ENCODE results near the gene UNKL.
A peak's percentile ranks its signal among the peaks of the same experiment; 100 is the strongest.
"Not testable (repeated sequence)": the region's sequence is repeated elsewhere in the genome, so short reads cannot be mapped to it uniquely, and the experiment has no call there.

The UNKL gene

GRCh38 chr16:1335211-1335971 lies 79.1 kb downstream of the UNKL start:
- Histone ChIP-seq H3K27me3 (ENCODE audit: control insufficient read depth, insufficient read depth, low read length) (peaks cover 56% of the 10 kb centered on the region), H3K4me1 (ENCODE audit: control insufficient read depth, low read depth, low read length) (peaks cover 9% of the 10 kb centered on the region), H3K9me3 (ENCODE audit: control insufficient read depth, low read depth, low read length) (no peaks in the 10 kb centered on the region), H3K36me3 (ENCODE audit: control insufficient read depth, low read depth, low read length) (no peaks in the 10 kb centered on the region), H3K9ac (ENCODE audit: low read length) (no peak overlapping the region), H3K27ac (ENCODE audit: low read length) (no peak overlapping the region), H3K4me3 (ENCODE audit: low read length) (no peak overlapping the region)

- Histone ChIP-seq H3K4me3 (ENCODE audit: low read length) (no peak overlapping the region), H3K36me3 (ENCODE audit: control insufficient read depth, low read depth, low read length) (no peaks in the 10 kb centered on the region), H3K27me3 (ENCODE audit: control insufficient read depth, insufficient read depth, low read length) (peaks cover 56% of the 10 kb centered on the region), H3K9me3 (ENCODE audit: control insufficient read depth, low read depth, low read length) (no peaks in the 10 kb centered on the region), H3K4me1 (ENCODE audit: control insufficient read depth, low read depth, low read length) (peaks cover 9% of the 10 kb centered on the region), H3K27ac (ENCODE audit: low read length) (no peak overlapping the region), H3K9ac (ENCODE audit: low read length) (no peak overlapping the region)
These were observed 79.8 kb downstream of the UNKL start for GRCh38 chr16:1334739-1335138.

GRCh38 chr16:1333854-1334700 lies 80.4 kb downstream of the UNKL start:
- peaks cover 56% of the 10 kb centered on the region for H3K27me3 ChIP-seq (ENCODE audit: control insufficient read depth, insufficient read depth, low read length)
- H3K27ac ChIP-seq (ENCODE audit: low read length): no peak overlapping the region
- no peaks in the 10 kb centered on the region for H3K9me3 ChIP-seq (ENCODE audit: control insufficient read depth, low read depth, low read length)
- no peaks in the 10 kb centered on the region for H3K36me3 ChIP-seq (ENCODE audit: control insufficient read depth, low read depth, low read length)
- peak overlapping the region; percentile 35 for H3K4me3 ChIP-seq (ENCODE audit: low read length)
- H3K4me1 ChIP-seq (ENCODE audit: control insufficient read depth, low read depth, low read length): peaks cover 9% of the 10 kb centered on the region
- H3K9ac ChIP-seq (ENCODE audit: low read length): no peak overlapping the region

GRCh38 chr16:1333149-1333812 lies 81.2 kb downstream of the UNKL start, which contains the start of gene BAIAP3:
Gene BAIAP3, plus strand, starts transcription at chr16:1333645. Its CDS starts 4,905 bp downstream, at chr16:1338550.
- Histone ChIP-seq H3K36me3 (ENCODE audit: control insufficient read depth, low read depth, low read length) (no peaks in the 10 kb centered on the region), H3K27ac (ENCODE audit: low read length) (no peak within 1 kb of the TSS), H3K9me3 (ENCODE audit: control insufficient read depth, low read depth, low read length) (no peaks in the 10 kb centered on the region), H3K27me3 (ENCODE audit: control insufficient read depth, insufficient read depth, low read length) (peaks cover 56% of the 10 kb centered on the region), H3K9ac (ENCODE audit: low read length) (peak within 1 kb of the TSS; percentile 73), H3K4me3 (ENCODE audit: low read length) (peak within 1 kb of the TSS; percentile 54), H3K4me1 (ENCODE audit: control insufficient read depth, low read depth, low read length) (peaks cover 9% of the 10 kb centered on the region)

GRCh38 chr16:1332618-1333148 lies 81.8 kb downstream of the UNKL start:
- peak overlapping the region; percentile 54 for H3K4me3 ChIP-seq (ENCODE audit: low read length)
- no peak overlapping the region for H3K27ac ChIP-seq (ENCODE audit: low read length)
- H3K36me3 ChIP-seq (ENCODE audit: control insufficient read depth, low read depth, low read length): no peaks in the 10 kb centered on the region
- H3K4me1 ChIP-seq (ENCODE audit: control insufficient read depth, low read depth, low read length): peaks cover 9% of the 10 kb centered on the region
- peaks cover 56% of the 10 kb centered on the region for H3K27me3 ChIP-seq (ENCODE audit: control insufficient read depth, insufficient read depth, low read length)
- H3K9me3 ChIP-seq (ENCODE audit: control insufficient read depth, low read depth, low read length): no peaks in the 10 kb centered on the region
- peak overlapping the region; percentile 73 for H3K9ac ChIP-seq (ENCODE audit: low read length)

- peak overlapping the region; percentile 73 for H3K9ac ChIP-seq (ENCODE audit: low read length)
- no peaks in the 10 kb centered on the region for H3K9me3 ChIP-seq (ENCODE audit: control insufficient read depth, low read depth, low read length)
- peaks cover 9% of the 10 kb centered on the region for H3K4me1 ChIP-seq (ENCODE audit: control insufficient read depth, low read depth, low read length)
- H3K27me3 ChIP-seq (ENCODE audit: control insufficient read depth, insufficient read depth, low read length): peaks cover 56% of the 10 kb centered on the region
- H3K4me3 ChIP-seq (ENCODE audit: low read length): peak overlapping the region; percentile 54
- peak overlapping the region; percentile 38 for H3K27ac ChIP-seq (ENCODE audit: low read length)
- H3K36me3 ChIP-seq (ENCODE audit: control insufficient read depth, low read depth, low read length): no peaks in the 10 kb centered on the region
These were observed 82.5 kb downstream of the UNKL start for GRCh38 chr16:1331712-1332617.

GRCh38 chr16:1330931-1331711 lies 83.4 kb downstream of the UNKL start:
- no peaks in the 10 kb centered on the region for H3K9me3 ChIP-seq (ENCODE audit: control insufficient read depth, low read depth, low read length)
- H3K4me1 ChIP-seq (ENCODE audit: control insufficient read depth, low read depth, low read length): peaks cover 9% of the 10 kb centered on the region
- H3K36me3 ChIP-seq (ENCODE audit: control insufficient read depth, low read depth, low read length): no peaks in the 10 kb centered on the region
- H3K9ac ChIP-seq (ENCODE audit: low read length): peak overlapping the region; percentile 73
- peak overlapping the region; percentile 54 for H3K4me3 ChIP-seq (ENCODE audit: low read length)
- peaks cover 49% of the 10 kb centered on the region for H3K27me3 ChIP-seq (ENCODE audit: control insufficient read depth, insufficient read depth, low read length)
- H3K27ac ChIP-seq (ENCODE audit: low read length): peak overlapping the region; percentile 38

GRCh38 chr16:1330260-1330914 lies 84.1 kb downstream of the UNKL start:
- Histone ChIP-seq H3K27ac (ENCODE audit: low read length) (no peak overlapping the region), H3K4me1 (ENCODE audit: control insufficient read depth, low read depth, low read length) (peaks cover 9% of the 10 kb centered on the region), H3K36me3 (ENCODE audit: control insufficient read depth, low read depth, low read length) (no peaks in the 10 kb centered on the region), H3K9ac (ENCODE audit: low read length) (no peak overlapping the region), H3K27me3 (ENCODE audit: control insufficient read depth, insufficient read depth, low read length) (peaks cover 41% of the 10 kb centered on the region), H3K9me3 (ENCODE audit: control insufficient read depth, low read depth, low read length) (no peaks in the 10 kb centered on the region), H3K4me3 (ENCODE audit: low read length) (no peak overlapping the region)

GRCh38 chr16:1328961-1329360 lies 85.5 kb downstream of the UNKL start:
- H3K9me3 ChIP-seq (ENCODE audit: control insufficient read depth, low read depth, low read length); H3K4me3 ChIP-seq (ENCODE audit: low read length); H3K4me1 ChIP-seq (ENCODE audit: control insufficient read depth, low read depth, low read length); H3K9ac ChIP-seq (ENCODE audit: low read length); H3K36me3 ChIP-seq (ENCODE audit: control insufficient read depth, low read depth, low read length); H3K27ac ChIP-seq (ENCODE audit: low read length): not testable (repeated sequence)
- H3K27me3 ChIP-seq (ENCODE audit: control insufficient read depth, insufficient read depth, low read length): peaks cover 27% of the 10 kb centered on the region

- H3K9ac ChIP-seq (ENCODE audit: low read length); H3K27ac ChIP-seq (ENCODE audit: low read length); H3K4me3 ChIP-seq (ENCODE audit: low read length); H3K4me1 ChIP-seq (ENCODE audit: control insufficient read depth, low read depth, low read length); H3K9me3 ChIP-seq (ENCODE audit: control insufficient read depth, low read depth, low read length): not testable (repeated sequence)
- peaks cover 20% of the 10 kb centered on the region for H3K27me3 ChIP-seq (ENCODE audit: control insufficient read depth, insufficient read depth, low read length)
- H3K36me3 ChIP-seq (ENCODE audit: control insufficient read depth, low read depth, low read length): peaks cover 11% of the 10 kb centered on the region
These were observed 86.4 kb downstream of the UNKL start for GRCh38 chr16:1328136-1328535.
